Panc1 (cell line): ENCODE measurements around the gene MACC1. TPM values are rescaled to one million over a fixed set of nuclear protein-coding genes. Genes with fewer than 3 reads are reported as not detected.

ENCODE experiments used
- ATAC-seq: fragments of 200-7000 bp; cut with Tn5 transposase; 2 replicates; pipeline ENCODE4 v1.9.1; 2020; ENCODE audit warnings: mild to moderate bottlenecking, moderate library complexity
- BruUV-seq: library from RNA; stranded (reverse); fragments of 400-500 nt; replicated peaks from 2 replicates; lab custom pipeline; 2021; lab: Mats Ljungman, UMichigan
- CTCF ChIA-PET: fragments of 300-600 bp; sonication (Branson Sonifier 250); formaldehyde crosslinking; loops from one replicate; lab custom pipeline; 2022; ENCODE audit warnings: antibody characterized with exemption; lab: Charles Lee
- POLR2A ChIA-PET: fragments of 300-600 bp; sonication (Branson Sonifier 250); formaldehyde crosslinking; loops from one replicate; lab custom pipeline; 2022; ENCODE audit warnings: antibody characterized with exemption; lab: Charles Lee
- DNase-seq: peaks from one replicate; pipeline ENCODE4 v3.0.0-alpha.2; 2010; ENCODE audit warnings: low read depth, low spot score
- H3K27ac ChIP-seq: 2 replicates; pipeline ENCODE4 v1.5.1; 2011; ENCODE audit warnings: mild to moderate bottlenecking, low read length, inconsistent platforms
- H3K27me3 ChIP-seq: fragments of 200-500 bp; sonication (Bioruptor generic); 2 replicates; pipeline ENCODE4 v1.6.0; 2014; ENCODE audit warnings: low read length, inconsistent platforms; ENCODE audit not compliant: control insufficient read depth, insufficient read depth
- H3K36me3 ChIP-seq: fragments of 200-500 bp; sonication (Bioruptor generic); 2 replicates; pipeline ENCODE4 v1.5.1; 2014; ENCODE audit warnings: inconsistent platforms, mild to moderate bottlenecking, low read length, moderate library complexity; ENCODE audit not compliant: control insufficient read depth, insufficient read depth
- H3K4me1 ChIP-seq: 2 replicates; pipeline ENCODE4 v1.5.1; 2011; ENCODE audit warnings: inconsistent platforms, mild to moderate bottlenecking, low read length, moderate library complexity; ENCODE audit not compliant: control insufficient read depth, insufficient read depth
- H3K4me3 ChIP-seq, 2 experiments: 2 replicates each; pipeline ENCODE4 v1.5.1; 2011 to 2012; ENCODE audit warnings: low read depth in 2 of 2, low read length in 2 of 2, mild to moderate bottlenecking in 2 of 2, inconsistent platforms in 1 of 2, moderate library complexity in 1 of 2
- H3K9me3 ChIP-seq: fragments of 200-500 bp; sonication (Bioruptor generic); 2 replicates; pipeline ENCODE4 v1.5.1; 2014; ENCODE audit warnings: low read depth, mild to moderate bottlenecking, inconsistent platforms, low read length, moderate library complexity; ENCODE audit not compliant: control insufficient read depth, insufficient read depth
- POLR2AphosphoS5 ChIP-seq: IDR thresholded peaks from 2 replicates; pipeline ENCODE4 v1.6.1; 2012; ENCODE audit warnings: mild to moderate bottlenecking, low read depth, low read length, moderate library complexity
- SIN3A ChIP-seq: IDR thresholded peaks from 2 replicates; pipeline ENCODE4 v1.6.1; 2012; ENCODE audit warnings: low read depth, mild to moderate bottlenecking, low read length, moderate library complexity, borderline replicate concordance; ENCODE audit not compliant: insufficient read depth
- TCF7L2 ChIP-seq: IDR thresholded peaks from 2 replicates; pipeline ENCODE4 v1.6.1; 2011; ENCODE audit warnings: mild to moderate bottlenecking, low read depth, low read length, inconsistent platforms
- in situ Hi-C: cut with HindIII; loops from 2 replicates; pipeline ENCODE4 v1.10.0; 2016; ENCODE audit warnings: low sequenced_read_pairs, low pct_unique_long_range_greater_than_20kb
- intact Hi-C: fragments of 100-400 bp; cut with micrococcal nuclease; formaldehyde crosslinking; loops from one replicate; pipeline ENCODE4 v1.10.0; 2022; ENCODE audit not compliant: unreplicated experiment
- total RNA-seq: library from RNA; stranded (reverse); gene quantifications from one replicate; pipeline ENCODE4 v1.2.1, GENCODE V29; 2021; ENCODE audit not compliant: unreplicated experiment
- TF ChIP-seq, protein P1 (sequence below), 2 experiments: IDR thresholded peaks; 2 replicates each; pipeline ENCODE4 v1.6.1; 2011 to 2012; ENCODE audit warnings: low read depth in 2 of 2, control low read depth in 1 of 2, low read length in 1 of 2, mild to moderate bottlenecking in 1 of 2, moderate library complexity in 1 of 2; ENCODE audit not compliant: insufficient read depth in 1 of 2
- TF ChIP-seq, protein P2 (sequence below): fragments of 450-650 bp; IDR thresholded peaks from 2 replicates; pipeline ENCODE4 v1.5.1; 2017; ENCODE audit warnings: mild to moderate bottlenecking

The MACC1 gene
- total RNA-seq, 1 experiment from 2014 or later: 0.08 TPM

DNA sequence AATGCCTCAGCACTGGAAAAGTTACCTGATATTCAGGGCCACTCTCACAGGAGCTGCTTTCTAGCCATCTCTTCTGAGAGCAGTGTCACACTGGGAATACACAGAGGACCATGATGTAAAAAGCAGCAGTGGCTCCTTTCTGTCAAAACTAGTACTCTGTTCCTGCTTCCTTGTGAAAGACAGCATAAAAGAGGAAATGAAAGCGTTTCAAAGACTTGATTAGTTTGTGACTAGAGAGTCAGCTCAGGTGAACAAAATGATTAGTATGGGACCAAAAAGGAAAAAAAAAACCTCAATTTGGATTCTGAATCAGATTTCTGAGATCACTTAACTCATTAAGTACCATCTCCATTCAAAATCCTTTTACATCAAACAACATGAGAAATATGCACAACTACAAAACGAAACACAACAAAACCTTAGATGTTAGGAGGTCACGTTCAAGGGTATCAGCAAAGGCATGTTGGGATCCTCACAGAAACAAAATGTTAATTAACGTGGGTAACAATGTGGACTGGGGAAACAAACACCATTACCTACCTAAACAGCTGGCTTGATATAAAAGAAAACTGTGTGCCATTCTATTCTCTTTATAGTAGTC, 103.7 kb downstream of the MACC1 start:
- H3K4me3 ChIP-seq: no peak overlapping the region
- in situ Hi-C loops: no loop called here
- no peak overlapping the region for H3K27ac ChIP-seq
- ATAC-seq (no peak), DNase-seq (no peak)
- no peaks in the 10 kb centered on the region for H3K36me3 ChIP-seq
- TF ChIP-seq TCF7L2 (no peak), POLR2AphosphoS5 (no peak), SIN3A (no peak)
- TF ChIP-seq, protein P1, sequence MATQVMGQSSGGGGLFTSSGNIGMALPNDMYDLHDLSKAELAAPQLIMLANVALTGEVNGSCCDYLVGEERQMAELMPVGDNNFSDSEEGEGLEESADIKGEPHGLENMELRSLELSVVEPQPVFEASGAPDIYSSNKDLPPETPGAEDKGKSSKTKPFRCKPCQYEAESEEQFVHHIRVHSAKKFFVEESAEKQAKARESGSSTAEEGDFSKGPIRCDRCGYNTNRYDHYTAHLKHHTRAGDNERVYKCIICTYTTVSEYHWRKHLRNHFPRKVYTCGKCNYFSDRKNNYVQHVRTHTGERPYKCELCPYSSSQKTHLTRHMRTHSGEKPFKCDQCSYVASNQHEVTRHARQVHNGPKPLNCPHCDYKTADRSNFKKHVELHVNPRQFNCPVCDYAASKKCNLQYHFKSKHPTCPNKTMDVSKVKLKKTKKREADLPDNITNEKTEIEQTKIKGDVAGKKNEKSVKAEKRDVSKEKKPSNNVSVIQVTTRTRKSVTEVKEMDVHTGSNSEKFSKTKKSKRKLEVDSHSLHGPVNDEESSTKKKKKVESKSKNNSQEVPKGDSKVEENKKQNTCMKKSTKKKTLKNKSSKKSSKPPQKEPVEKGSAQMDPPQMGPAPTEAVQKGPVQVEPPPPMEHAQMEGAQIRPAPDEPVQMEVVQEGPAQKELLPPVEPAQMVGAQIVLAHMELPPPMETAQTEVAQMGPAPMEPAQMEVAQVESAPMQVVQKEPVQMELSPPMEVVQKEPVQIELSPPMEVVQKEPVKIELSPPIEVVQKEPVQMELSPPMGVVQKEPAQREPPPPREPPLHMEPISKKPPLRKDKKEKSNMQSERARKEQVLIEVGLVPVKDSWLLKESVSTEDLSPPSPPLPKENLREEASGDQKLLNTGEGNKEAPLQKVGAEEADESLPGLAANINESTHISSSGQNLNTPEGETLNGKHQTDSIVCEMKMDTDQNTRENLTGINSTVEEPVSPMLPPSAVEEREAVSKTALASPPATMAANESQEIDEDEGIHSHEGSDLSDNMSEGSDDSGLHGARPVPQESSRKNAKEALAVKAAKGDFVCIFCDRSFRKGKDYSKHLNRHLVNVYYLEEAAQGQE (IDR thresholded peaks at IDR 0.05; ENCODE audit: insufficient read depth in 1 of 2, low read depth in 2 of 2, low read length in 1 of 2): no peak
- TF ChIP-seq, protein P2, sequence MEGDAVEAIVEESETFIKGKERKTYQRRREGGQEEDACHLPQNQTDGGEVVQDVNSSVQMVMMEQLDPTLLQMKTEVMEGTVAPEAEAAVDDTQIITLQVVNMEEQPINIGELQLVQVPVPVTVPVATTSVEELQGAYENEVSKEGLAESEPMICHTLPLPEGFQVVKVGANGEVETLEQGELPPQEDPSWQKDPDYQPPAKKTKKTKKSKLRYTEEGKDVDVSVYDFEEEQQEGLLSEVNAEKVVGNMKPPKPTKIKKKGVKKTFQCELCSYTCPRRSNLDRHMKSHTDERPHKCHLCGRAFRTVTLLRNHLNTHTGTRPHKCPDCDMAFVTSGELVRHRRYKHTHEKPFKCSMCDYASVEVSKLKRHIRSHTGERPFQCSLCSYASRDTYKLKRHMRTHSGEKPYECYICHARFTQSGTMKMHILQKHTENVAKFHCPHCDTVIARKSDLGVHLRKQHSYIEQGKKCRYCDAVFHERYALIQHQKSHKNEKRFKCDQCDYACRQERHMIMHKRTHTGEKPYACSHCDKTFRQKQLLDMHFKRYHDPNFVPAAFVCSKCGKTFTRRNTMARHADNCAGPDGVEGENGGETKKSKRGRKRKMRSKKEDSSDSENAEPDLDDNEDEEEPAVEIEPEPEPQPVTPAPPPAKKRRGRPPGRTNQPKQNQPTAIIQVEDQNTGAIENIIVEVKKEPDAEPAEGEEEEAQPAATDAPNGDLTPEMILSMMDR: no peak
- CTCF ChIA-PET: no interaction called here
- no peaks in the 10 kb centered on the region for H3K9me3 ChIP-seq
- POLR2A ChIA-PET: no interaction called here
- H3K27me3 ChIP-seq: no peaks in the 10 kb centered on the region
- H3K4me1 ChIP-seq: no peaks in the 10 kb centered on the region
- BruUV-seq: no TSS peak
- intact Hi-C loops: no loop called here

DNA sequence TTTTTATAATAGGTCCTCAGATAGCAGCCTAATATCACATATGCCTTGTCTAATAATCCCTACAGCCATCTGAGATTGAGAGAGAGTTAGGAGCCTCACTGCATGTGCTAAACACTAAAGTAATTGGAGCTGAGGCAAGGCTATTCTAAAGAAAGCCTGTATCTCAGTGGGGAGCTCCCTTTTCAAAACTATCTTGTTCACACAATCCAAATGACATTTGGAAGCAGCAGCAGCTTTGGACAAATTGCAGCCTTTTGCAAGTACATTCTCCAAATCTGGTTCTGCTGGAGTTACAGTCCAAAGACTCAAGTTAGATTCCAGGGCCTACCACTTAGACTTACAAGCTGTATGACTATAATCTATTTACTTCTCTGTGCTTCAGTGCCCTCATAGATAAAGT, 104.5 kb downstream of the MACC1 start:
- ATAC-seq: no peak
- no peak for DNase-seq
- H3K9me3 ChIP-seq: no peaks in the 10 kb centered on the region
- H3K4me3 ChIP-seq: no peak overlapping the region
- H3K27ac ChIP-seq: no peak overlapping the region
- in situ Hi-C loops (no loop called here), intact Hi-C loops (no loop called here)
- no peaks in the 10 kb centered on the region for H3K4me1 ChIP-seq
- no peaks in the 10 kb centered on the region for H3K27me3 ChIP-seq
- no peaks in the 10 kb centered on the region for H3K36me3 ChIP-seq
- TF ChIP-seq SIN3A: no peak
- TF ChIP-seq, protein P1 (IDR thresholded peaks at IDR 0.05; ENCODE audit: insufficient read depth in 1 of 2, low read depth in 2 of 2, low read length in 1 of 2): no peak
- TF ChIP-seq, protein P2: no peak
- TF ChIP-seq POLR2AphosphoS5: no peak
- no peak for TF ChIP-seq TCF7L2
- ChIA-PET CTCF (no interaction called here), POLR2A (no interaction called here)
- BruUV-seq: no TSS peak
